HG03095 (cell line): ENCODE data around the gene MAN1C1.
"Not testable (repeated sequence)": the region's sequence is repeated elsewhere in the genome, so short reads cannot be mapped to it uniquely, and the experiment has no call there.

ENCODE experiments used
- ATAC-seq: cut with Tn5 transposase; IDR thresholded peaks from one replicate; pipeline ENCODE4 v1.9.1; 2021; ENCODE audit warnings: moderate library complexity; ENCODE audit not compliant: unreplicated experiment

Gene MAN1C1

GRCh38 chr1:25583519-25584370, 32.8 kb upstream of the MAN1C1 start:
- no peak for ATAC-seq

GRCh38 chr1:25586181-25586588, 30.4 kb upstream of the MAN1C1 start:
- ATAC-seq = no peak

- ATAC-seq = no peak
These were observed 29.3 kb upstream of the MAN1C1 start for GRCh38 chr1:25587290-25587689.

GRCh38 chr1:25588224-25588623, 28.4 kb upstream of the MAN1C1 start:
- not testable (repeated sequence) for ATAC-seq

GRCh38 chr1:25588786-25589185, 27.8 kb upstream of the MAN1C1 start:
- ATAC-seq = not testable (repeated sequence)

GRCh38 chr1:25590096-25590824, 26.3 kb upstream of the MAN1C1 start:
- no peak for ATAC-seq

GRCh38 chr1:25593861-25594260, 22.7 kb upstream of the MAN1C1 start:
- no peak for ATAC-seq

- no peak for ATAC-seq
These were observed 21.6 kb upstream of the MAN1C1 start for GRCh38 chr1:25594971-25595370.

GRCh38 chr1:25596641-25597040, 19.9 kb upstream of the MAN1C1 start:
- not testable (repeated sequence) for ATAC-seq

- ATAC-seq = no peak
These were observed 17.7 kb upstream of the MAN1C1 start for GRCh38 chr1:25598879-25599278.

- ATAC-seq = no peak
These were observed 16.5 kb upstream of the MAN1C1 start for GRCh38 chr1:25599969-25600610.

- not testable (repeated sequence) for ATAC-seq
These were observed 15.5 kb upstream of the MAN1C1 start for GRCh38 chr1:25600971-25601699.

GRCh38 chr1:25603779-25604538, 12.6 kb upstream of the MAN1C1 start:
- not testable (repeated sequence) for ATAC-seq

GRCh38 chr1:25607123-25607522, 9.5 kb upstream of the MAN1C1 start:
- no peak for ATAC-seq

- ATAC-seq = peak; percentile 54
These were observed 8.0 kb upstream of the MAN1C1 start for GRCh38 chr1:25608488-25609178.

- no peak for ATAC-seq
These were observed 6.7 kb upstream of the MAN1C1 start for GRCh38 chr1:25609921-25610320.

GRCh38 chr1:25610822-25611630, 5.6 kb upstream of the MAN1C1 start:
- ATAC-seq = no peak

GRCh38 chr1:25611843-25612242, 4.7 kb upstream of the MAN1C1 start:
- ATAC-seq = no peak

GRCh38 chr1:25612421-25612820, 4.2 kb upstream of the MAN1C1 start:
- ATAC-seq = no peak
